H1 (cell line): ENCODE measurements around the gene SLC25A4. TPM values are rescaled to one million over a fixed set of nuclear protein-coding genes. Genes with fewer than 3 reads are reported as not detected.

Experiments used
- CTCF ChIA-PET: fragments of 300-600 bp; sonication (Branson Sonifier 250); formaldehyde crosslinking; loops from one replicate; lab custom pipeline; 2021; ENCODE audit not compliant: partially characterized antibody; lab: Charles Lee
- POLR2A ChIA-PET: fragments of 300-600 bp; sonication (Branson Sonifier 250); formaldehyde crosslinking; loops from one replicate; lab custom pipeline; 2021; ENCODE audit warnings: inconsistent platforms; ENCODE audit not compliant: partially characterized antibody; lab: Charles Lee
- DNase-seq, 2 experiments: peaks; one replicate each; pipeline versions ENCODE4 v3.0.0 to v3.0.0-alpha.2; 2010 to 2022; ENCODE audit warnings: low spot score in 2 of 2, low read depth in 1 of 2, mixed read lengths in 1 of 2
- FAIRE-seq: peaks from 2 replicates; lab custom pipeline; 2011; peaks lifted over from hg19 to GRCh38; lab: Jason Lieb, UNC
- H2AFZ ChIP-seq: 2 replicates; pipeline ENCODE4 v1.8.1; 2012; ENCODE audit warnings: low read length, inconsistent platforms
- H2AK5ac ChIP-seq: 2 replicates; pipeline ENCODE4 v1.6.1; 2013; ENCODE audit warnings: low read depth, low read length
- H2BK120ac ChIP-seq: replicated peaks from 2 replicates; pipeline ENCODE3; 2013; ENCODE audit warnings: low read depth, low read length, inconsistent platforms
- H2BK12ac ChIP-seq: 2 replicates; pipeline ENCODE4 v1.6.1; 2013; ENCODE audit warnings: low read depth, low read length
- H2BK15ac ChIP-seq: 2 replicates; pipeline ENCODE4 v1.6.1; 2013; ENCODE audit warnings: low read length
- H2BK20ac ChIP-seq: 2 replicates; pipeline ENCODE4 v1.6.1; 2013; ENCODE audit warnings: low read length
- H2BK5ac ChIP-seq: 2 replicates; pipeline ENCODE4 v1.6.1; 2013; ENCODE audit warnings: low read depth, low read length
- H3K14ac ChIP-seq: 2 replicates; pipeline ENCODE4 v1.6.1; 2013; ENCODE audit warnings: inconsistent platforms; ENCODE audit not compliant: insufficient read length
- H3K18ac ChIP-seq: 2 replicates; pipeline ENCODE4 v1.6.1; 2013; ENCODE audit warnings: low read length; ENCODE audit errors: extremely low read depth
- H3K23ac ChIP-seq: 2 replicates; pipeline ENCODE4 v1.6.1; 2013; ENCODE audit warnings: inconsistent platforms; ENCODE audit not compliant: insufficient read length
- H3K23me2 ChIP-seq: 2 replicates; pipeline ENCODE4 v1.6.1; 2013; ENCODE audit warnings: low read depth, low read length
- H3K27ac ChIP-seq: 2 replicates; pipeline ENCODE4 v1.6.1; 2011; ENCODE audit warnings: low read depth, low read length, inconsistent platforms
- H3K27me3 ChIP-seq, 4 experiments: replicated peaks in 1 of 4; 1 replicate in 1 of 4; 2 replicates in 3 of 4; pipeline versions ENCODE4 v1.6.1 to v1.8.1; 2011 to 2013; ENCODE audit warnings: low read length in 3 of 4, mild to moderate bottlenecking in 3 of 4, inconsistent platforms in 2 of 4, mixed read lengths in 2 of 4, moderate library complexity in 1 of 4; ENCODE audit not compliant: control insufficient read depth in 3 of 4, insufficient read depth in 3 of 4; ENCODE audit errors: extremely low read depth in 1 of 4
- H3K36me3 ChIP-seq, 4 experiments: 2 replicates each; pipeline versions ENCODE4 v1.6.1 to v1.8.1; 2011 to 2013; ENCODE audit warnings: mild to moderate bottlenecking in 4 of 4, low read length in 3 of 4, moderate library complexity in 2 of 4, control low read depth in 1 of 4, inconsistent platforms in 1 of 4; ENCODE audit not compliant: insufficient read depth in 4 of 4, control insufficient read depth in 2 of 4
- H3K4ac ChIP-seq: replicated peaks from 2 replicates; pipeline ENCODE3; 2013; ENCODE audit warnings: low read length, low read depth, mixed read lengths, inconsistent platforms; ENCODE audit not compliant: insufficient read length
- H3K4me1 ChIP-seq, 4 experiments: replicated peaks in 1 of 4; 1 replicate in 1 of 4; 2 replicates in 3 of 4; pipeline versions ENCODE4 v1.6.1 to v1.8.1; 2011 to 2013; ENCODE audit warnings: low read length in 3 of 4, inconsistent platforms in 2 of 4, mixed read lengths in 1 of 4; ENCODE audit not compliant: insufficient read depth in 4 of 4, control insufficient read depth in 3 of 4
- H3K4me2 ChIP-seq, 2 experiments: 2 replicates each; pipeline versions ENCODE4 v1.6.1 to v1.8.1; 2011 to 2013; ENCODE audit warnings: low read depth in 2 of 2, low read length in 2 of 2, control low read depth in 1 of 2, inconsistent platforms in 1 of 2, mild to moderate bottlenecking in 1 of 2; ENCODE audit not compliant: insufficient read depth in 1 of 2
- H3K4me3 ChIP-seq, 4 experiments: fragments of 200-600, 300-600 bp in 1 of 4; sonication (generic), shearing (Covaris generic), sonication (Bioruptor Twin) in 1 of 4; 2 replicates each; pipeline versions ENCODE4 v1.5.1 to v1.8.1; 2011 to 2016; ENCODE audit warnings: low read length in 4 of 4, low read depth in 3 of 4, control low read depth in 2 of 4, inconsistent platforms in 2 of 4, mild to moderate bottlenecking in 2 of 4, mixed read lengths in 1 of 4, moderate library complexity in 1 of 4; ENCODE audit not compliant: insufficient read depth in 2 of 4; ENCODE audit errors: extremely low read depth in 1 of 4
- H3K56ac ChIP-seq: replicated peaks from 2 replicates; pipeline ENCODE3; 2013; ENCODE audit warnings: low read depth, mild to moderate bottlenecking, mixed read lengths, low read length, inconsistent platforms; ENCODE audit not compliant: insufficient read length
- H3K79me1 ChIP-seq: 2 replicates; pipeline ENCODE4 v1.6.1; 2013; ENCODE audit warnings: low read depth, low read length, control low read depth
- H3K79me2 ChIP-seq, 2 experiments: 2 replicates each; pipeline versions ENCODE4 v1.6.1 to v1.8.1; 2012 to 2013; ENCODE audit warnings: low read length in 2 of 2, mild to moderate bottlenecking in 2 of 2, inconsistent platforms in 1 of 2; ENCODE audit not compliant: insufficient read depth in 2 of 2, control insufficient read depth in 1 of 2
- H3K9ac ChIP-seq, 4 experiments: replicated peaks in 1 of 4; 1 replicate in 1 of 4; 2 replicates in 3 of 4; pipeline versions ENCODE4 v1.6.1 to v1.8.1; 2011 to 2013; ENCODE audit warnings: low read depth in 3 of 4, low read length in 3 of 4, control low read depth in 2 of 4, mild to moderate bottlenecking in 2 of 4, moderate library complexity in 2 of 4, inconsistent platforms in 1 of 4; ENCODE audit errors: extremely low read depth in 1 of 4
- H3K9me3 ChIP-seq, 2 experiments: 2 replicates each; pipeline versions ENCODE4 v1.6.1 to v1.8.1; 2012 to 2013; ENCODE audit warnings: mild to moderate bottlenecking in 2 of 2, moderate library complexity in 2 of 2, control low read depth in 1 of 2, inconsistent platforms in 1 of 2, low read depth in 1 of 2, low read length in 1 of 2, mixed read lengths in 1 of 2; ENCODE audit not compliant: insufficient read depth in 2 of 2
- H4K20me1 ChIP-seq, 2 experiments: replicated peaks in 1 of 2; 2 replicates each; pipeline versions ENCODE3 to v1.8.1; 2011 to 2013; ENCODE audit warnings: inconsistent platforms in 2 of 2, low read length in 2 of 2, mild to moderate bottlenecking in 1 of 2; ENCODE audit not compliant: insufficient read depth in 2 of 2, control insufficient read depth in 1 of 2
- H4K5ac ChIP-seq: 2 replicates; pipeline ENCODE4 v1.6.1; 2013; ENCODE audit warnings: low read length, low read depth, mixed read lengths, inconsistent platforms; ENCODE audit not compliant: insufficient read length
- H4K8ac ChIP-seq: 2 replicates; pipeline ENCODE4 v1.8.0; 2013; ENCODE audit warnings: mild to moderate bottlenecking, moderate library complexity, low read length, inconsistent platforms; ENCODE audit not compliant: insufficient read depth; ENCODE audit errors: extremely low read depth
- H4K91ac ChIP-seq: replicated peaks from 2 replicates; pipeline ENCODE3; 2013; ENCODE audit warnings: low read length, mixed read lengths, inconsistent platforms; ENCODE audit not compliant: insufficient read length
- BRCA1 ChIP-seq: IDR thresholded peaks from 2 replicates; pipeline ENCODE4 v1.6.1; 2012; ENCODE audit warnings: low read depth, low read length, improper control_type of control experiment
- CREB1 ChIP-seq: IDR thresholded peaks from 2 replicates; pipeline ENCODE4 v1.6.1; 2012; ENCODE audit warnings: inconsistent platforms
- WGBS, 2 experiments: shearing (Covaris generic) in 1 of 2; methylation state at CpG; one replicate each; pipeline versions ENCODE4 v1.1.6 to v1.1.7; 2013 to 2015; ENCODE audit warnings: low lambda C conversion rate in 2 of 2, mixed read lengths in 2 of 2, inconsistent platforms in 1 of 2, low coverage in 1 of 2, missing lambda C conversion rate in 1 of 2; ENCODE audit not compliant: insufficient replicate concordance in 2 of 2, insufficient coverage in 1 of 2, insufficient read length in 1 of 2; ENCODE audit errors: extremely low coverage in 1 of 2, missing lambda C conversion rate in 1 of 2; 5-methylcytosine and 5-hydroxymethylcytosine counted together
- polyA plus RNA-seq, 7 experiments: library from polyadenylated mRNA; depleted of rRNA in 3 of 7; stranded (reverse) in 5 of 7; unstranded in 2 of 7; fragments of >200 nt in 5 of 7; fragments of 200-250 nt in 2 of 7; gene quantifications; 1 replicate in 5 of 7; 2 replicates in 1 of 7; 4 replicates in 1 of 7; pipeline versions ENCODE4 v1.2.1 to v1.2.3, GENCODE V29; 2011 to 2013; ENCODE audit warnings: missing spikeins in 2 of 7, mixed read lengths in 2 of 7
- total RNA-seq: library from RNA; stranded (reverse); fragmentation: NEBNext Ultra II Directional; extraction: Animal tissue kit (Norgen Biotek cat#: 25700); gene quantifications from 2 replicates; pipeline ENCODE4 v1.2.1, GENCODE V29; 2021

Gene SLC25A4
- total and polyA plus RNA-seq, 2 of the 8 experiments (the other 6 are each of a cell fraction or from before 2014, with no cell fraction given), result 41.3 to 42.0 TPM

- Histone ChIP-seq H3K4ac (no peak overlapping the region), H3K9ac (no peak overlapping the region), H3K23me2 (no peaks in the 10 kb centered on the region), H3K9me3 (no peaks in the 10 kb centered on the region), H2BK120ac (no peak overlapping the region), H2BK20ac (0 out of 2 replicates have a peak overlapping the region, but pooled peaks have one; percentile 34), H3K14ac (no peak overlapping the region), H4K8ac (no peak overlapping the region), H4K20me1 (no peaks in the 10 kb centered on the region), H3K27me3 (no peaks in the 10 kb centered on the region), H4K91ac (no peak overlapping the region), H2BK15ac (no peak overlapping the region), H3K4me2 (no peak overlapping the region), H2BK12ac (no peak overlapping the region; the same call in 1 of the 2 replicates), H3K4me3 (no peak overlapping the region), H3K27ac (no peak overlapping the region), H3K18ac (no peak overlapping the region), H3K36me3 (no peaks in the 10 kb centered on the region), H3K4me1 (peaks cover 0 to 8% (median 0%) of the 10 kb centered on the region in 4 experiments; a peak in 2 of 7 replicates), H2AFZ (no peak overlapping the region), H3K79me1 (no peaks in the 10 kb centered on the region), H3K79me2 (no peaks in the 10 kb centered on the region), H2BK5ac (no peak overlapping the region; the same call in 1 of the 2 replicates), H3K23ac (no peak overlapping the region), H3K56ac (no peak overlapping the region), H2AK5ac (no peak overlapping the region), H4K5ac (no peak overlapping the region)
- DNase-seq (no peak), FAIRE-seq (no peak)
- WGBS, 2 experiments, result 94% methylated on average over 9 of the region's 9 CpGs; no CpG with 5 or more reads in 1 of the 2 experiments
- TF ChIP-seq CREB1, result no peak
- TF ChIP-seq BRCA1, result no peak
- CTCF ChIA-PET, result interaction anchor here (1.1 to 10.0 kb wide), 5 partner anchors 17 to 96 kb away, joined by 4 to 210 read pairs (median 5); no protein-coding TSS in a partner anchor
- POLR2A ChIA-PET, result interaction anchor here (1.9 kb wide), 1 partner anchor 14 kb away, joined by 4 read pairs; no protein-coding TSS in a partner anchor
Observed at GRCh38 chr4:185101354-185101890, 41.6 kb upstream of the SLC25A4 start.
